K562 (cell line): ENCODE data around the gene CCDC7. TPM values are rescaled to one million over a fixed set of nuclear protein-coding genes. Genes with fewer than 3 reads are reported as not detected.
"Not testable (repeated sequence)": the region's sequence is repeated elsewhere in the genome, so short reads cannot be mapped to it uniquely, and the experiment has no call there.

Experiments used
- ATAC-seq: fragments of 200-7000 bp; cut with Tn5 transposase; 3 replicates; pipeline ENCODE4 v1.9.1; 2020; ENCODE audit warnings: moderate library complexity
- BruUV-seq: library from RNA; stranded (reverse); fragments of 400-500 nt; replicated peaks from 2 replicates; lab custom pipeline; 2021; lab: Mats Ljungman, UMichigan
- CTCF ChIA-PET: fragments of 300-600 bp; formaldehyde crosslinking; extraction: SDS; loops from one replicate; lab custom pipeline; 2021; ENCODE audit warnings: low intra/inter-chr PET ratio; lab: Yijun Ruan, JAX
- POLR2A ChIA-PET: fragments of 300-600, 350-650 bp; sonication (Branson Sonifier 250); formaldehyde crosslinking; extraction: SDS; loops from one replicate; lab custom pipeline; 2021; ENCODE audit warnings: antibody characterized with exemption, inconsistent platforms; lab: Yijun Ruan, JAX
- DNase-seq, 4 experiments: peaks; one replicate each; pipeline versions ENCODE4 v3.0.0 to v3.0.0-alpha.2; 2011 to 2018; ENCODE audit warnings: low spot score in 3 of 4, mixed read lengths in 3 of 4; ENCODE audit errors: extremely low read depth in 1 of 4
- FAIRE-seq: peaks from 2 replicates; lab custom pipeline; 2011; peaks lifted over from hg19 to GRCh38; lab: Jason Lieb, UNC
- H2AFZ ChIP-seq: 2 replicates; pipeline ENCODE4 v1.6.0; 2011; ENCODE audit warnings: low read depth, low read length, control low read depth, inconsistent platforms
- H3K27ac ChIP-seq: fragments of 200-600 bp; 3 replicates; pipeline ENCODE4 v1.8.0; 2011; ENCODE audit warnings: low read depth, mild to moderate bottlenecking, control low read depth, inconsistent platforms, low read length, moderate library complexity, mixed read lengths; ENCODE audit errors: extremely low read depth
- H3K27me3 ChIP-seq, 2 experiments: fragments of 300-600 bp in 1 of 2; 2 replicates in 1 of 2; 3 replicates in 1 of 2; pipeline versions ENCODE4 v1.6.0 to v1.8.0; 2011; ENCODE audit warnings: inconsistent platforms in 2 of 2, low read length in 2 of 2, mild to moderate bottlenecking in 1 of 2, mixed read lengths in 1 of 2, moderate library complexity in 1 of 2; ENCODE audit not compliant: control insufficient read depth in 2 of 2, insufficient read depth in 2 of 2
- H3K36me3 ChIP-seq: fragments of 300-600 bp; 3 replicates; pipeline ENCODE4 v1.8.0; 2011; ENCODE audit warnings: mild to moderate bottlenecking, low read length, inconsistent platforms; ENCODE audit not compliant: control insufficient read depth, insufficient read depth
- H3K4me1 ChIP-seq, 2 experiments: fragments of 200-600 bp in 1 of 2; replicated peaks in 1 of 2; 2 replicates in 1 of 2; 3 replicates in 1 of 2; pipeline versions ENCODE4 v1.5.1 to v1.8.0; 2011; ENCODE audit warnings: inconsistent platforms in 2 of 2, low read length in 2 of 2, mild to moderate bottlenecking in 1 of 2, mixed read lengths in 1 of 2, moderate library complexity in 1 of 2; ENCODE audit not compliant: control insufficient read depth in 2 of 2, insufficient read depth in 2 of 2
- H3K4me2 ChIP-seq: 2 replicates; pipeline ENCODE4 v1.6.1; 2011; ENCODE audit warnings: low read length, control low read depth, inconsistent platforms, mixed read lengths; ENCODE audit not compliant: insufficient read depth
- H3K4me3 ChIP-seq: fragments of 200-600 bp; sonication (generic), shearing (Covaris generic); 2 replicates; pipeline ENCODE4 v1.5.1; 2016; ENCODE audit warnings: control low read depth, inconsistent platforms
- H3K79me2 ChIP-seq: fragments of 200-600 bp; 3 replicates; pipeline ENCODE4 v1.8.0; 2011; ENCODE audit warnings: low read length, inconsistent platforms; ENCODE audit not compliant: control insufficient read depth, insufficient read depth
- H3K9ac ChIP-seq, 2 experiments: 2 replicates each; pipeline versions ENCODE4 v1.6.0 to v1.6.1; 2011; ENCODE audit warnings: low read depth in 2 of 2, low read length in 2 of 2, control low read depth in 1 of 2, inconsistent platforms in 1 of 2, mild to moderate bottlenecking in 1 of 2, mixed read lengths in 1 of 2; ENCODE audit not compliant: insufficient read depth in 1 of 2
- H3K9me1 ChIP-seq: one replicate; pipeline ENCODE4 v1.6.0; 2011; ENCODE audit warnings: inconsistent platforms, mild to moderate bottlenecking, low read length, moderate library complexity; ENCODE audit not compliant: control insufficient read depth, insufficient read depth
- H3K9me3 ChIP-seq: replicated peaks from 2 replicates; pipeline ENCODE4 v1.5.1; 2011; ENCODE audit warnings: low read depth, low read length, inconsistent platforms; ENCODE audit not compliant: control insufficient read depth, insufficient read depth
- H4K20me1 ChIP-seq: replicated peaks from 2 replicates; pipeline ENCODE4 v1.6.1; 2011; ENCODE audit warnings: low read length, inconsistent platforms, mixed read lengths; ENCODE audit not compliant: control insufficient read depth, insufficient read depth
- CTCF ChIP-seq, 3 experiments: IDR thresholded peaks in 2 of 3; conservative IDR thresholded peaks in 1 of 3; 2 replicates each; pipeline ENCODE4 v1.5.1; 2011 to 2012; ENCODE audit warnings: low read length in 3 of 3, mild to moderate bottlenecking in 3 of 3, control low read depth in 2 of 3, improper control_type of control experiment in 1 of 3, inconsistent platforms in 1 of 3, low read depth in 1 of 3, mixed read lengths in 1 of 3, moderate library complexity in 1 of 3; ENCODE audit not compliant: insufficient read depth in 2 of 3
- RAD21 ChIP-seq, 2 experiments: fragments of 250-450 bp in 1 of 2; fragments of 450-650 bp in 1 of 2; sonication (Bioruptor Pico) in 1 of 2; formaldehyde crosslinking in 1 of 2; IDR thresholded peaks in 1 of 2; conservative IDR thresholded peaks in 1 of 2; 2 replicates each; pipeline versions ENCODE4 v1.4.0 to v1.8.0; 2020 to 2022; ENCODE audit warnings: mild to moderate bottlenecking in 2 of 2, moderate library complexity in 1 of 2
- REST ChIP-seq, 2 experiments: fragments of 450-650 bp; formaldehyde crosslinking in 1 of 2; IDR thresholded peaks; 2 replicates each; pipeline versions ENCODE4 v1.4.0 to v1.6.1; 2014 to 2020; ENCODE audit warnings: mild to moderate bottlenecking in 2 of 2, borderline replicate concordance in 1 of 2, low read depth in 1 of 2
- WGBS: fragments of 100-300 bp; shearing (Covaris generic); methylation state at CpG from one replicate; pipeline ENCODE4 v1.1.6; 2016; ENCODE audit warnings: low coverage, mixed read lengths; ENCODE audit not compliant: insufficient coverage; ENCODE audit errors: missing lambda C conversion rate; 5-methylcytosine and 5-hydroxymethylcytosine counted together
- in situ Hi-C: fragments of 300-500 bp; cut with MboI; formaldehyde crosslinking; loops from 4 replicates; pipeline ENCODE4 v1.15.0; 2018; ENCODE audit warnings: inconsistent platforms, mixed read lengths
- intact Hi-C: fragments of 100-400 bp; cut with micrococcal nuclease; formaldehyde crosslinking; loops from 2 replicates; pipeline ENCODE4 v1.14.2; 2022
- polyA plus RNA-seq, 8 experiments: library from polyadenylated mRNA; depleted of rRNA in 4 of 8; stranded (reverse) in 5 of 8; unstranded in 3 of 8; fragments of >200 nt; fragmentation: Nextera tagmentation in 2 of 8; fragmentation: Illumina TruSeq in 1 of 8; extraction: Ambion mirVana in 2 of 8; extraction: Trizol in 1 of 8; gene quantifications; 2 replicates each; pipeline versions ENCODE4 v1.2.1 to v1.2.3, GENCODE V29; 2011 to 2014; ENCODE audit warnings: inconsistent platforms in 1 of 8, missing spikeins in 1 of 8
- total RNA-seq, 7 experiments: library from RNA; depleted of rRNA in 6 of 7; stranded (reverse); fragments of >200 nt in 6 of 7; fragmentation: Illumina TruSeq in 2 of 7; extraction: Trizol in 2 of 7; gene quantifications; 2 replicates each; pipeline versions ENCODE4 v1.2.1 to v1.2.3, GENCODE V29; 2011 to 2021; ENCODE audit warnings: low replicate concordance in 1 of 7

CCDC7 gene
- total and polyA plus RNA-seq, 9 of the 15 experiments (the other 6 are each of a cell fraction or from before 2014, with no cell fraction given), result 1.5 to 6.6 (median 2.7) TPM

GRCh38 chr10:32797393-32797792, 351.5 kb downstream of the CCDC7 start:
- CTCF ChIA-PET, result interaction anchor here (3.3 kb wide), 1 partner anchor 211 kb away, joined by 52 read pairs; no protein-coding TSS in a partner anchor
- H2AFZ ChIP-seq; H3K9me1 ChIP-seq; H3K4me2 ChIP-seq; BruUV-seq; ATAC-seq; H4K20me1 ChIP-seq; H3K79me2 ChIP-seq; H3K4me3 ChIP-seq; H3K4me1 ChIP-seq; H3K27ac ChIP-seq; H3K36me3 ChIP-seq; H3K9ac ChIP-seq; H3K27me3 ChIP-seq; H3K9me3 ChIP-seq; POLR2A ChIA-PET; FAIRE-seq; TF ChIP-seq REST (CRISPR knock-in tag; IDR thresholded peaks at IDR 0.05; ENCODE audit: low read depth): not testable (repeated sequence)
- 0% methylated on average over 3 of the region's 3 CpGs for WGBS
- in situ Hi-C loops (loop anchor here (5.0 kb wide), 1 partner anchor 210 kb away; no protein-coding TSS in a partner anchor), intact Hi-C loops (loop anchor here (2.0 to 10.0 kb wide), 3 partner anchors 155 to 423 kb away; no protein-coding TSS in a partner anchor)
- DNase-seq, result peak in 1 of 4 experiments; percentile 9
- peak in 1 of 3 experiments; percentile 45; a peak in 2 of 6 replicates for TF ChIP-seq CTCF (IDR thresholded peaks at IDR 0.05 in 2 of 3, conservative IDR thresholded peaks at IDR 0.05 in 1 of 3; ENCODE audit: insufficient read depth in 2 of 3, low read depth in 1 of 3, low read length in 3 of 3)
- peak; percentile 28 to 68 for TF ChIP-seq RAD21 (CRISPR knock-in tag; conservative IDR thresholded peaks at IDR 0.05 in 1 of 2, IDR thresholded peaks at IDR 0.05 in 1 of 2)
- peak; percentile 52; the same call in 1 of the 2 replicates for TF ChIP-seq REST (IDR thresholded peaks at IDR 0.05; ENCODE audit: borderline replicate concordance)
